CD4-positive, alpha-beta T cell treated with Interleukin-4 for 1 hour (primary cell): ENCODE measurements around the gene TRAPPC13.

Source experiments
- DNase-seq, 2 donors: peaks; one replicate each; pipeline ENCODE4 v3.0.0-alpha.2; 2020 to 2022

TRAPPC13 gene

GRCh38 chr5:65682148-65682547 is 57.3 kb downstream of the TRAPPC13 start:
- no peak for DNase-seq

- DNase-seq = no peak
These were observed 68.3 kb downstream of the TRAPPC13 start for GRCh38 chr5:65693121-65693520.

DNA sequence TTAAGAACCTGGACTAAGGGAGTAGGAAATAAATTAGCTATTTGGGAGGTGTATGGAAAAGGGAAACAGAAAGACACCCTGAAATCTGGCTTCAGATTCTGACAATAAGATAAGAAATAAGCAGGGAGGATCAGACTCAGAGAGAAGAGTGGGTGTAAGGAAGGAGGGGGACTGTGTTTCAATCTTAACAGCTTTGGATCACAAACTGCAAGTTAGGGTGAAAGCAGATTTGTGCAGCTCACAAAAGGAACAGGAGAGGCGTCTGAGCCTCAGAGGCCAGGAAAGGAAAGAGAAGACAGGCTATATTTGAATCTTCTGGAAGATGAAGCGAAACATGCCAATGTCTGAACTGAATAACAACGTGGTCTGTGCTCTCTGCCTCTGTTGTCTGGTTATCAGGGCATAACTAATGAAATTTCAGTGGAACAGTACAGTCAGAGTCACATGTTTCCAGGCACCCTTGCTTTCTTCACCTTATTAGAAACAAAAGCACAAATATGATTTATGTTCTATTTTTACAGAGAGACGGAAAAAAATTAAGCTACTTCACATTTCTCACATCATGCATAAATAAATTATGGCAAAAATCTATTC is 70.4 kb downstream of the TRAPPC13 start:
- no peak for DNase-seq

- DNase-seq = no peak
These were observed 71.1 kb downstream of the TRAPPC13 start for GRCh38 chr5:65695896-65696295.

DNA sequence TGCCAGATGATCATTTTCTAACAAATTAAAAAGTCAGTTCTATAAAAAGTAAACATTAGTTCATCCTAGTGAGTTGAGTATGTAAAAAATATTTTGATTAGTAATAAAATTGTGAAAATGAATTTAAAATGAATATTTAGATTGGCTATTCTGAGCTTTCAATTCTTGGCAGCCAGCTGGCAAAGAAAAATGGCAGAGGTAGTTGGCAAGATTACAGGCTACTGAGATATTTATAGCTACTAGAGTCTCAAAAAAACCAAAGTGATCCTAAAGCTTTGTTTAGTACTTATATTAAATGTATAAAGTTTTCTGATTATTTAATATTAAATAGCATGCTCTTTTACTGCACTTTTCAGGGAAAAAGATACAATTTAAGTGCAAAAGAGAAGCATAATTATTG is 72.1 kb downstream of the TRAPPC13 start:
- no peak for DNase-seq

- DNase-seq = no peak
These were observed 74.5 kb downstream of the TRAPPC13 start for GRCh38 chr5:65699338-65699737.

DNA sequence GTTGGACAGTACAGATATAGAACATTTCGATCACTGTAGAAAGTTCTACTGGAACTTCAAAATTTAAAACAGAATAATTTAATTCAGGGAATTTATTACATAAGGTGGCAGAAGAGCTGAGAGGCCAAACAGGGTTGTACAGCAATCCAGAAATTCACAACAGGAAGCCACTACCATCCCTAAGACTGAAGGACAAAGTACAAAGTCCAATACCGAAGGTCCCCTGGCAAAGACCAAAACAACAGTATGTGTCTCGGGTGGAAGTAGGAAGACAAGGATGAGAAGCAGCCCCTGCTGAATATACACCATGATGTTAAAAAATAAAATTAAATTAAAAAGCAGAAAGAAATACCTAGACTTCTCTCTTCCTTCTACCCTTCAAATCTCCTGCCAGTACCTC is 77.2 kb downstream of the TRAPPC13 start:
- no peak for DNase-seq

GRCh38 chr5:65704621-65705239 is 79.9 kb downstream of the TRAPPC13 start:
- DNase-seq = no peak

DNA sequence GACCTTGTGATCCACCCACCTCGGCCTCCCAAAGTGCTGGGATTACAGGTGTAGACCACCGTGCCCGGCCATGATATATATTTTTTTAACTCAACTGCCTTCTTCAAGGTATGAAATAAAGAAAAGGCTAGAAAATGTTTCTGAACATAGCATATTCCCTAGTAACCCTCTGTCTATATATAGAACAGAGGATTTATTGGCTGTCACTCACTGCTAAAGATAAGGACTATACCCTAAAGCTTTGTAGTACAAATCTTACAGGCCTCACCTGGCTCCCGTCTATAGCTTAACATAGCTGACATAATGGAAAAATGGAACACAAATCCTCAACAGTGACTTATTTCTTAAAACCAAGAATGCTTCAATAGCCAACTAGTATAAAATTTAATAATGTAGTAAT is 82.8 kb downstream of the TRAPPC13 start:
- DNase-seq = no peak

DNA sequence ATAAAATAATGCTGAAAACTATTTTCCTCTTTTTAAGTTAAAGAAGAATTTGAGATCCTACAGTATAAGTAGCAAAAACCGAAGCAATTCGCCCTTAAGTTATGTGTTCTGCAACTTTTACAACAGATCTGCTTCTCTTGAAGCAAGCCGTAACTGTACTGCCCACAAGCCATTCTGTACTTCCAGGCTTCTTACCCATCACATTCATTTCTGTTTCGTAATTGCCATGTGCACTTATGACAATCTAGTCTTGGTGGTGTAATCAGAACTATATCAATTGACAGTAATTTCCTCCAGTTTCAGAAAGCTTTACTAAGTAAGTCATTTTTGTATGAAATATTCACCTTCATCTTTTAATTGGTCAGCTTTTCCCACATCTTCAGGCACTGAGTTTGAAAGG is 83.3 kb downstream of the TRAPPC13 start:
- no peak for DNase-seq
